Right kidney (tissue), 9 donors: ENCODE results near the gene LRRC3.
"Not testable (repeated sequence)": the region's sequence is repeated elsewhere in the genome, so short reads cannot be mapped to it uniquely, and the experiment has no call there.

Experiments used
- DNase-seq: peaks from one replicate; pipeline ENCODE4 v3.0.0-alpha.2; 2016
- long read RNA-seq, 8 donors: transcript quantifications; one replicate each; lab custom pipeline, GENCODE V29; 2026

The LRRC3 gene, protein sequence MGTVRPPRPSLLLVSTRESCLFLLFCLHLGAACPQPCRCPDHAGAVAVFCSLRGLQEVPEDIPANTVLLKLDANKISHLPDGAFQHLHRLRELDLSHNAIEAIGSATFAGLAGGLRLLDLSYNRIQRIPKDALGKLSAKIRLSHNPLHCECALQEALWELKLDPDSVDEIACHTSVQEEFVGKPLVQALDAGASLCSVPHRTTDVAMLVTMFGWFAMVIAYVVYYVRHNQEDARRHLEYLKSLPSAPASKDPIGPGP
- long read RNA-seq, donor 1, full-length matches to known transcripts, result 3 of 3 reads
- long read RNA-seq, donor 1, partial matches to known transcripts, result 0 of 3 reads
- long read RNA-seq, donor 1, other reads (novel, unspliced or antisense), result 0 of 3 reads
- long read RNA-seq, donor 2, result 0 reads
- long read RNA-seq, donor 3, result 0 reads
- long read RNA-seq, donor 4, full-length matches to known transcripts, result 2 of 2 reads
- long read RNA-seq, donor 4, partial matches to known transcripts, result 0 of 2 reads
- long read RNA-seq, donor 4, other reads (novel, unspliced or antisense), result 0 of 2 reads
- long read RNA-seq, donor 5, full-length matches to known transcripts, result 1 of 1 reads
- long read RNA-seq, donor 5, partial matches to known transcripts, result 0 of 1 reads
- long read RNA-seq, donor 5, other reads (novel, unspliced or antisense), result 0 of 1 reads
- long read RNA-seq, donor 6, full-length matches to known transcripts, result 3 of 3 reads
- long read RNA-seq, donor 6, partial matches to known transcripts, result 0 of 3 reads
- long read RNA-seq, donor 6, other reads (novel, unspliced or antisense), result 0 of 3 reads
- long read RNA-seq, donor 7, full-length matches to known transcripts, result 4 of 4 reads
- long read RNA-seq, donor 7, partial matches to known transcripts, result 0 of 4 reads
- long read RNA-seq, donor 7, other reads (novel, unspliced or antisense), result 0 of 4 reads
- long read RNA-seq, donor 8, full-length matches to known transcripts, result 1 of 1 reads
- long read RNA-seq, donor 8, partial matches to known transcripts, result 0 of 1 reads
- long read RNA-seq, donor 8, other reads (novel, unspliced or antisense), result 0 of 1 reads

DNA sequence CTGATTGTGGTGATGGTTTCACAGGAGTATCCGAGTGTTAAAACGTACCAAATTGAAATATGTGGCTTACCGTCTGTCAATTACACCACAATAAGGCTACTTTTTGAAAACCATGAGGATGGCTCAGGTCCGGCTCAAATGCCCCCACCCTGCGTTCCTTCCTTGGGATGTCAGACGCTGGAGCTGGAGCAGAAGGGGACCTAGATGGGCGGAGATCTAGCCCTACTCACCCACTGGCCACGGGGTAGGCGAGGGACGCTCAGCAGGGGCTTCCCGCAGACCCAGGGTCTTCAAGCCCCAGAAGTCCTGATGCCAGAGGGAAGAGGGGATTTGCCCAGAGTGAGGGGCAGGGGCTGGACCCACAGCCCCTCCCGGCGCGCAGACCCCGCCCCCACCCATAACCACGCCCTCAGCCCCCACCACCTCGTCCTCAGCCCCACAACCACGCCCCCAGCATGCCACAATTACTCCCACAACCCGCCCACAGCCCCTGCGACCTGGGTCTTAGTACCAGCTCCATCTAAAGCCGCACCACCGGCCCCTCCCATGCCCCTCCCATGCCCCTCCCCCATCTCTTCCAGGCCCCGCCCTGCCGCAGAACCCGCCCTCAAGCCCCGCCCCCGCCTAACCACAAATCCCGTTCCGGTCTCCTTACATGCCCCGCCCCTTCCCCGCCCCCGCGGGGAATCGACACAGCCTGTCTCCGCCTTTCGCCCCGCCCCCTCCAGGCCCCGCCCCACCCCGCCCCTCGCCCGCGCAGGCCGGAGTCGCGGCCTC is at the start of gene LRRC3:
LRRC3 (plus strand) TSS at position 764 of the 777 bp plus-strand sequence. CDS start 1,135 bp downstream, outside the sequence.
- DNase-seq, result no peak

- no peak for DNase-seq
Observed at GRCh38 chr21:44405948-44406872, 49.1 kb upstream of the LRRC3 start.

- DNase-seq, result no peak
Observed at GRCh38 chr21:44406953-44407352, 48.4 kb upstream of the LRRC3 start.

DNA sequence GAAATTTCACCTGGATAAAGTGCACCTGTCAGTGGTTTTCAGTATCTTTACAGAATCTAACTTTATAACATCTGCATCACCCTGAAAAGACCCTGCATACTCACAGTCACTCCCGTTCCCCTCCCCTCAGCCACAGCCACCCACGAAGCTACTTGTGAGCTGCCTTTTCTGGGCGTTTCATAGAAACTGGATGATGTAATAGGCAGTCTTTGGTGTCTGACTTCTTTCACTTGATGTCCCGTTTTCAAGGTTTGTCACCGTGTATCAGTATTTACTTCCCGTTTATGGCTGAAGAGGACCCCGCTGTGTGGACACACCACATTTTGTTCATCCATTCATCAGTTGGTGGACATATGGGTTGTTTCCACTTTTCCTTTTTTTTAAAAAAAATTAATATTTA is 47.8 kb upstream of the LRRC3 start:
- DNase-seq, result no peak

DNA sequence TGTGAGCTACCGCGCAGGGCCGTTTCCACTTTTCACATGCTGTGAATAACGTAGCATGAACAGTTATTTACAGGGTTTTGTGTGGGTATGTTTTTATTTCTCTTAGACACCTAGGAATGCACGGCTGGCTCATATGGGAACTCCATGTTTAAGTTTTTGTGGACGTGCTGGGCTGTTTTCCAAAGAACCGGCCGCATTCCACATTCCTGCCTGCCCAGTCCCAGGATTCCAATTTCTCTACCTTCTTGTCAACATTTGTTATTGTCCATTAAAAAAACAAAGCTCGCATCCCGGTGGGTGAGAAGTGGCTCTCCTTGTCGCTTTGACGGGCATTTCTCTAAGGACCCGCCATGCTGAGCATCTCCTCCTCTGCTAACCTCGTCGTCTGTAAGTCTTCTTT is 47.1 kb upstream of the LRRC3 start:
- no peak for DNase-seq

DNA sequence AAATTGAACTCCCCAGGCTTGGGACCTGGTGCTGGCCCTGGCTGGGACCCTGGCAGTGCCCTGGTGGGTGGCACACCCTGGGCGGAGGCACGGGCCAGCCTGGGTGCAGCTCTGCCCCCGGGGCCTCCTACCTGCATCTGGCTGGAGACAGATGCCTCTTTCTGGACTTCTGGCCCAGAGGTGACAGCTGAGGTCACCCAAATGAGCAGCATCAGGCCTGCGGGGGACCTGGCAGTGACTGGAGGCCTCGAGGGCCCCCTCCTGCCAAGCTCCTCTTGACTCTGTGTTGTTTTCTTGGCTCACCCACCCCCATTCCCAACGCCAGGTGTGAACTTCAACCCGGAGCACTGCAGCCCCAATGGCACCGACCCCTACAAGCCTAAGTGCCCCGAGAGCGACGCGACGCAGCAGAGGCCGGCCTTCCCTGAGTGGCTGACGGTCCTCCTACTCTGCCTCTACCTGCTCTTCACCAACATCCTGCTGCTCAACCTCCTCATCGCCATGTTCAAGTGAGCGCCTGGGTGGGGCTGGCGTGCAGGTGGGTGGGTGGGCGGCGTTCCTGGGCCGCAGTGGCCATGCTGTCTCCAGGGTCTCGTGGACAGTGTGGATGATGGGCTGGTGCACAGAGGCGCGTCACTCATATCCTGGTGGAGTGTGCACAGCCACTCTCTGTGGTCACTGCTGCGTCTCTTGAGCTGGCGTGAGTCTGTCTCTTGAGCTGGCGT is 41.6 kb upstream of the LRRC3 start:
- DNase-seq, result no peak

DNA sequence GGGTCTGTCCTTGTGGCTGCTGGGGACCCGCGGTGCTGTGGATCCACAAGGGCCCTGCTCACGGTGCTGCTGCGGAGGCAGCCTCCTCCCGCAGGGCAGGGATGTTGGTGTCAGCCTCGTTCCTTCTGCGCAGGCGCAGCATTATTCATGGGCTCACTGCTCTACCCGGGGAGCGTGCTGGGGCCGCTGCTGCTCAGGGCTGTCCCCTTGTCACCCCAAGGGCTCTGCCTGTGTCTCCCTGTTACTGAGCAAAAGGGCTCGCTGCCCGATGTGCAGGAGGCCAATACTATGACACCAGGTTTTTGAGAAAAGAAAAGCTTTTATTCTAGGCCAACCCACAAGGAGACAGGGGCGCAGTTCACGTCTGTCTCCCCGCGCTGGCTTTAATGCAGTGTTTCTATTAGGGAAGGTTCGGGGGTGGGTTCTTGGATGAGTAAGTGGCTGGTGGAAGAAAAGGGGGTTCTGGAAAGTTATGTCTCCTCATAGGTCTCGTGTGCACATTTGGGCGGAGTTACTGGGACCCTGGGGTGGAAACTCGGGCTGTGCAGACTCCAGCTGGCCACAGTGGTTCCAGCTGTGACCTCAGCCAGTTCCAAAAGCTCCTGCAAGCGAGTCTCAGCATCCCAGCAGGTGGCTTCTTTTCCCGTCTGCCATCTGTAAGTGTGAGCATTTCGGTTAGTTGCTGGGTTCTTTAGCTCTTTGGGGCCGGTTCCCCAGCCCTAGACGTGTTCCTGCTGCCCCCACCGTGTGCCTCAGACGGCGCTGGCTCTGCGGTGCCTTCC is 40.8 kb upstream of the LRRC3 start:
- DNase-seq, result no peak

GRCh38 chr21:44415073-44416025 is 40.0 kb upstream of the LRRC3 start:
- no peak for DNase-seq

DNA sequence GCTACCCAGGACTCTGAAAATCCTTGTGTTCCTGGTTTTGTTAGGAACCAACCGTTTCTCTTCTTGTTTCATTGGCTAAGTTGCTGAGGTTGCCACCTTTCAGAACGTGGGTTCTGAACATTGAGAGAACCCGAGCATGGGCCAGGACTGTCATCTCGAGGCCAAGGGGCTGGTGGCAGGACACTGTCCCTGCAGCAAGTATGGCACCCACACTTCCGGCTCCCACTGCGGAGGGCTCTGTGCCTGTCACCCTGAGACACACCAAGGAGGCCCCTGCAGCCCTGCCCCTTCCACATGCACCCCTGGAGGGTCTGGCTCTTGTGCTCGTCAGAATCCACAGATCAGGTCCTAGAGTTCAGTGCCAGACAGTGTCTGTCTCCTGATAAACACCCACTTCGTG is 39.1 kb upstream of the LRRC3 start:
- no peak for DNase-seq

DNA sequence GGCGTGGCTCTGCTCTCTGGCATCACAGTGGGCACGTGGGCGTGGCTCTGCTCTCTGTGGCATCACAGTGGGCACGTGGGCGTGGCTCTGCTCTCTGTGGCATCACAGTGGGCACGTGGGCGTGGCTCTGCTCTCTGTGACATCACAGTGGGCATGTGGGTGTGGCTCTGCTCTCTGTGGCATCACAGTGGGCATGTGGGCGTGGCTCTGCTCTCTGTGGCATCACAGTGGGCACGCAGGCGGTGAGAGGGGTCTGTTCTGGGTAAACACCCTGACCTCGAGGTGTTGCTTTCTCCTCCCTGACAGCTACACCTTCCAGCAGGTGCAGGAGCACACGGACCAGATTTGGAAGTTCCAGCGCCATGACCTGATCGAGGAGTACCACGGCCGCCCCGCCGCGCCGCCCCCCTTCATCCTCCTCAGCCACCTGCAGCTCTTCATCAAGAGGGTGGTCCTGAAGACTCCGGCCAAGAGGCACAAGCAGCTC is 37.6 kb upstream of the LRRC3 start:
- not testable (repeated sequence) for DNase-seq

- no peak for DNase-seq
Observed at GRCh38 chr21:44418108-44418875, 37.0 kb upstream of the LRRC3 start.

GRCh38 chr21:44418876-44419230 is 36.5 kb upstream of the LRRC3 start:
- DNase-seq, result no peak

GRCh38 chr21:44419679-44420078 is 35.6 kb upstream of the LRRC3 start:
- DNase-seq, result no peak

DNA sequence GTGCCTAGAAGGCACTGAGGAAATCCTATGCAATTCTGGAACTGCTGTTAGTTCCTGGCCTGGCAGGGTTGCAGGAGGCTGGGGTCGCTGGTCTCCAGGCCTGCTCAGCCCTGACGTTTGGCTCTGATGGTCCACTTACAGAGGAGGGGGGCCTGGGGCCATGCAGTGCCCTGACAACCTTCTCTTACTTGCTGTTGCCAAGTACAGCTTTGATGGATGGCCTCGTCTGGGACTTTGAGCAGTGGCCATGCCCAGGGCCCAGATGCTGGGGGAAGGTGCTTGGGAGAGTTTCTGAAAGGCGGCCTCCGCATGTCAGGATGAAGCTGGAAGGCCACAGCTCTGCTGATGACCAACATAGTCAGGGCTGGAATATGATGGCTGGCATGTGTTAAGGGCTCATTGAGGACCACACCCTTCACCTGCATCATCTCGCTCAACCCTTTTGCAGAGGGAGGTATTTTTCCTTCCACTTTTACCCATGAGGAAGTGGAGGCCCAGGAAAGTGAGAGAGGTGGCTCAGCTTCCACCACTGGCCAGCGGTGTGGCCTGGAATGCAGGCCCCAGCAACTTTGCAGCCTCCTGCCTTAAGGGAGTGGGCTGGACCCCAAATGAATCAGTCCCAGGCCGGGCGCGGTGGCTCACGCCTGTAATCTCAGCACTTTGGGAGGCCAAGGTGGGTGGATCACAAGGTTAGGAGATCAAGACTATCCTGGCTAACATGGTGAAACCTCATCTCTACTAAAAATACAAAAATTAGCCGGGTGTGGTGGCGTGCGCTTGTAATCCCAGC is 34.7 kb upstream of the LRRC3 start:
- DNase-seq, result no peak

DNA sequence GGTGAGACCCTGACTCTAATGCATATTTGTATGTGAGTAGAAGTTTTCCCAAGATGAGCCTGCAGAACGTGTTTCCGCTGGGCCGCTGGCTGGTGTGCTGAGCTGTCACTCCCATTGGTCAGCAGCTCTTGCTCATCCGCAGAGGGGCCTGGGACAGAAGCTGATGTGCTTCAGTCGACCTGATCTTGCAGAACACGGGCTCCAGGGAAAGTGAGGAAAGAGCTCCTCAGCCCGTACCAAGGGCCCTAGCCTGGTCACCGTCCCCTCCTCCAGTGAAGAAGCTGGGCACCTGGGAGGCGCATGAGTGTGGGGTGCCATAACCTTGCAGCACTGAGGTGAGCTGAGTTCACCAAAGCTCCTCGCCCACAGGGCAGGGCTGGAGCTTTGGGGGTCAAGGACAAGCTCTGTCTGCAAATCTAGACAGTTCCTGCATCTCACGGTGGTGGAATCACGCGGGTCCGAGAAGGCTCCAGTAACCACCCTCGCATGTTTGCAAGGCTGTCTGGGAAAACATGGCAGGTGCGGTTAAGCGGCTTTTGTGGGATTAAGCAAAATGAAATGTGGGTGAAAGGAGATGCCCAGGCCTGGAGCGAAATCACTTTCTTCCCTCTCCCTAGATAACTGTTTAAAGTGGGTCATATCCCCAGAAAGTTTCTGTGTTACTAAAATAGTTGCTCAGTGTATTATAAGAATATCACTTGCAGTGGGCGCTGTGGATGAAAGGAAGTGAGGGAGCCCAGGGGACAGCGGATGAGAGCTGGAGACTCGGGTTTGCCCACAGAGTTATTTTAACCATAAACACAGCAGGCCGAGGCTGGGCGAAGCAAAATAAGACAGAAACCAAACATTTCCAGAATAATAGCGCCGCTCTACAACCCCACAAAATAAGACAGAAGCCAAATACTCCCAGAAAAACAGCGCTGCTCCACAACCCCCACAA is 33.1 kb upstream of the LRRC3 start:
- no peak for DNase-seq
